22Rv1 (cell line): ENCODE results near the gene IGSF9.

Experiments used
- CTCF ChIP-seq: fragments of 450-650 bp; IDR thresholded peaks from 2 replicates; pipeline ENCODE4 v1.5.1; 2017; ENCODE audit warnings: mild to moderate bottlenecking
- ZFX ChIP-seq: fragments of 450-650 bp; IDR thresholded peaks from 2 replicates; pipeline ENCODE4 v1.6.1; 2017; ENCODE audit warnings: antibody characterized with exemption, borderline replicate concordance

GRCh38 chr1:159952932-159953331 lies 7.5 kb upstream of the IGSF9 start:
- no peak for TF ChIP-seq CTCF
- TF ChIP-seq ZFX: no peak
